BJ (cell line): ENCODE data around the gene FAM216B. TPM values are rescaled to one million over a fixed set of nuclear protein-coding genes. Genes with fewer than 3 reads are reported as not detected.

ENCODE experiments used
- CTCF ChIA-PET: fragments of 350-600 bp; formaldehyde crosslinking; extraction: SDS; loops from one replicate; lab custom pipeline; 2021; ENCODE audit warnings: antibody characterized with exemption, inconsistent platforms; lab: Yijun Ruan, JAX
- POLR2A ChIA-PET: fragments of 300-600 bp; sonication (Branson Sonifier 250); formaldehyde crosslinking; extraction: SDS; loops from one replicate; lab custom pipeline; 2021; ENCODE audit warnings: antibody characterized with exemption; lab: Charles Lee
- DNase-seq: peaks from one replicate; pipeline ENCODE4 v3.0.0-alpha.2; 2011; ENCODE audit warnings: low read depth
- H3K27me3 ChIP-seq: 2 replicates; pipeline ENCODE4 v1.6.0; 2011; ENCODE audit warnings: low read length; ENCODE audit not compliant: control insufficient read depth, insufficient read depth
- H3K36me3 ChIP-seq: 2 replicates; pipeline ENCODE4 v1.5.1; 2011; ENCODE audit warnings: low read length; ENCODE audit not compliant: control insufficient read depth, insufficient read depth
- H3K4me3 ChIP-seq: 2 replicates; pipeline ENCODE4 v1.5.1; 2011; ENCODE audit warnings: low read depth, mild to moderate bottlenecking, control low read depth, low read length
- polyA plus RNA-seq: library from polyadenylated mRNA; depleted of rRNA; stranded (reverse); fragments of >200 nt; gene quantifications from 2 replicates; pipeline ENCODE4 v1.2.3, GENCODE V29; 2011
- TF ChIP-seq, protein P1 (sequence below): IDR thresholded peaks from 2 replicates; pipeline ENCODE4 v1.5.1; 2011; ENCODE audit warnings: low read depth, mild to moderate bottlenecking, control low read depth, inconsistent platforms, low read length, moderate library complexity; ENCODE audit not compliant: insufficient read depth

Gene FAM216B
- polyA plus RNA-seq, 1 experiment: not detected

GRCh38 chr13:42751693-42752092 lies 29.7 kb upstream of the FAM216B start:
- Histone ChIP-seq H3K4me3 (no peak overlapping the region), H3K36me3 (no peaks in the 10 kb centered on the region), H3K27me3 (no peaks in the 10 kb centered on the region)
- ChIA-PET POLR2A (no interaction called here), CTCF (no interaction called here)
- no peak for DNase-seq
- TF ChIP-seq, protein P1, sequence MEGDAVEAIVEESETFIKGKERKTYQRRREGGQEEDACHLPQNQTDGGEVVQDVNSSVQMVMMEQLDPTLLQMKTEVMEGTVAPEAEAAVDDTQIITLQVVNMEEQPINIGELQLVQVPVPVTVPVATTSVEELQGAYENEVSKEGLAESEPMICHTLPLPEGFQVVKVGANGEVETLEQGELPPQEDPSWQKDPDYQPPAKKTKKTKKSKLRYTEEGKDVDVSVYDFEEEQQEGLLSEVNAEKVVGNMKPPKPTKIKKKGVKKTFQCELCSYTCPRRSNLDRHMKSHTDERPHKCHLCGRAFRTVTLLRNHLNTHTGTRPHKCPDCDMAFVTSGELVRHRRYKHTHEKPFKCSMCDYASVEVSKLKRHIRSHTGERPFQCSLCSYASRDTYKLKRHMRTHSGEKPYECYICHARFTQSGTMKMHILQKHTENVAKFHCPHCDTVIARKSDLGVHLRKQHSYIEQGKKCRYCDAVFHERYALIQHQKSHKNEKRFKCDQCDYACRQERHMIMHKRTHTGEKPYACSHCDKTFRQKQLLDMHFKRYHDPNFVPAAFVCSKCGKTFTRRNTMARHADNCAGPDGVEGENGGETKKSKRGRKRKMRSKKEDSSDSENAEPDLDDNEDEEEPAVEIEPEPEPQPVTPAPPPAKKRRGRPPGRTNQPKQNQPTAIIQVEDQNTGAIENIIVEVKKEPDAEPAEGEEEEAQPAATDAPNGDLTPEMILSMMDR: no peak

- POLR2A ChIA-PET: no interaction called here
- DNase-seq: no peak
- Histone ChIP-seq H3K4me3 (no peak overlapping the region), H3K36me3 (no peaks in the 10 kb centered on the region), H3K27me3 (no peaks in the 10 kb centered on the region)
- TF ChIP-seq, protein P1: no peak
- CTCF ChIA-PET: interaction anchor here (1.0 to 1.2 kb wide), 2 partner anchors 10 to 14 kb away, joined by 3 to 4 read pairs; no protein-coding TSS in a partner anchor
Measured at GRCh38 chr13:42752731-42753130, 28.7 kb upstream of the FAM216B start.

GRCh38 chr13:42753697-42754096 lies 27.7 kb upstream of the FAM216B start:
- no peaks in the 10 kb centered on the region for H3K27me3 ChIP-seq
- ChIA-PET POLR2A (interaction anchor here (0.6 kb wide), 1 partner anchor 81 kb away, joined by 3 read pairs; no protein-coding TSS in a partner anchor), CTCF (interaction anchor here (1.0 to 1.2 kb wide), 2 partner anchors 9 to 13 kb away, joined by 3 to 4 read pairs; no protein-coding TSS in a partner anchor)
- no peaks in the 10 kb centered on the region for H3K36me3 ChIP-seq
- no peak overlapping the region for H3K4me3 ChIP-seq
- TF ChIP-seq, protein P1: no peak
- DNase-seq: no peak

GRCh38 chr13:42754801-42755510 lies 26.4 kb upstream of the FAM216B start:
- no peak for DNase-seq
- Histone ChIP-seq H3K27me3 (no peaks in the 10 kb centered on the region), H3K36me3 (no peaks in the 10 kb centered on the region), H3K4me3 (no peak overlapping the region)
- ChIA-PET POLR2A (interaction anchor here (0.6 kb wide), 1 partner anchor 419 kb away, joined by 3 read pairs; no protein-coding TSS in a partner anchor), CTCF (interaction anchor here (0.6 to 1.0 kb wide), 2 partner anchors 13 to 86 kb away, joined by 3 read pairs; no protein-coding TSS in a partner anchor)
- TF ChIP-seq, protein P1: no peak

DNA sequence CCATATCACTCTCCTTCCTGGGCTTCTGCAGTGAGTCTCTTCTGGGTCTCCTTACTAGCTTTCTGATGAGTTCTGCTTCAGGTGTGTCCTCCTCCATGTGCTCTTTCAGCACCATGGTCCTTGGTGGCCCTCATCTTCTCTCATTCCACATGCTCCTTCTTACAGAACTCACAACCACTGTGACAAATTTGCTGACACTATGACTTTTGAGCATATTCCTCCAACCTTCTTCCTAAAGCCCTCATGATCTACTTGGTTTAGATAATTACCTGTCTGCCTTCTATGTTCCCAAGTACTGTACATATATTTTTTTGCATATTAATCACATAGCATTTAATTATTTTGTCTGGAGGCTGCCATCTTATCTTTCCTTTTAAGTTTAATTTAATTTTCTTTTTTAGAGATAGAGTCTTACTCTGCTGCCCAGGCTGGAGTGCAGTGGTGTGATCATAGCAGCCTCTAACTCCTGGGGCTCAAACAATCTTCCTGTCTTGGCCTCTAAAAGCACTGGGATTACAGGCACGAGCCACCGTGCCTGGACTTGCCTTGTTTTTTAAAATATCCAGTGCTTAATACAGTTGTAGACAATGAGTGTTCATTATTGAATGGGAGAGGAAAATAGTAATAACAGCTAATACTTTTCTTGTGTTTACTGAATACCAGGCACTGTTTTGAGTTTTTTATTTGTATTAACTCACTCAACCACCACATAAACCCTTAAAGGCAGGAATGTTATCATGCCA lies 23.5 kb upstream of the FAM216B start:
- ChIA-PET POLR2A (no interaction called here), CTCF (no interaction called here)
- DNase-seq: no peak
- H3K4me3 ChIP-seq: no peak overlapping the region
- TF ChIP-seq, protein P1: no peak
- no peaks in the 10 kb centered on the region for H3K36me3 ChIP-seq
- no peaks in the 10 kb centered on the region for H3K27me3 ChIP-seq
